Loucy (cell line): Measurements from ENCODE around the gene UPF2.
"Not testable (repeated sequence)": the region's sequence is repeated elsewhere in the genome, so short reads cannot be mapped to it uniquely, and the experiment has no call there.

Experiments
- H2AFZ ChIP-seq: fragments of 200-600 bp; sonication (generic); 2 replicates; pipeline ENCODE4 v1.6.0; 2016; ENCODE audit warnings: antibody characterized with exemption, mild to moderate bottlenecking, low read length, moderate library complexity
- H3F3A ChIP-seq: fragments of 200-600 bp; 2 replicates; pipeline ENCODE4 v1.6.0; 2016; ENCODE audit warnings: antibody characterized with exemption, low read depth, mild to moderate bottlenecking
- H3K27me3 ChIP-seq: fragments of 200-600 bp; sonication (generic); 2 replicates; pipeline ENCODE4 v1.6.1; 2014; ENCODE audit warnings: low read length, mild to moderate bottlenecking; ENCODE audit not compliant: insufficient read depth, poor library complexity, severe bottlenecking
- H3K36me3 ChIP-seq: fragments of 200-600 bp; sonication (generic); 2 replicates; pipeline ENCODE4 v1.6.1; 2016; ENCODE audit warnings: low read length; ENCODE audit not compliant: insufficient read depth
- H3K4me1 ChIP-seq: fragments of 200-600 bp; sonication (generic); 2 replicates; pipeline ENCODE4 v1.5.1; 2014; ENCODE audit warnings: low read length, mild to moderate bottlenecking; ENCODE audit not compliant: insufficient read depth, poor library complexity, severe bottlenecking
- H3K4me2 ChIP-seq: fragments of 200-600 bp; sonication (generic); 2 replicates; pipeline ENCODE4 v1.6.0; 2014; ENCODE audit warnings: antibody characterized with exemption, low read length, low read depth, mild to moderate bottlenecking; ENCODE audit not compliant: poor library complexity, severe bottlenecking
- H3K4me3 ChIP-seq: fragments of 200-600 bp; sonication (generic); 2 replicates; pipeline ENCODE4 v1.5.1; 2014; ENCODE audit warnings: low read length, mild to moderate bottlenecking, mixed read lengths; ENCODE audit not compliant: poor library complexity, severe bottlenecking
- H3K79me2 ChIP-seq: fragments of 200-600 bp; sonication (generic); 2 replicates; pipeline ENCODE4 v1.6.1; 2014; ENCODE audit warnings: low read length; ENCODE audit not compliant: insufficient read depth
- H3K9ac ChIP-seq: fragments of 200-600 bp; sonication (generic); 2 replicates; pipeline ENCODE4 v1.6.0; 2014; ENCODE audit warnings: mild to moderate bottlenecking, low read depth, low read length, moderate library complexity; ENCODE audit not compliant: poor library complexity, severe bottlenecking
- H3K9me2 ChIP-seq: fragments of 200-600 bp; sonication (generic); replicated peaks from 2 replicates; pipeline ENCODE4 v1.6.1; 2016; ENCODE audit warnings: low read depth, low read length, mixed read lengths
- H3K9me3 ChIP-seq: fragments of 200-600 bp; sonication (generic); 2 replicates; pipeline ENCODE4 v1.6.1; 2014; ENCODE audit warnings: mild to moderate bottlenecking, antibody characterized with exemption, low read length, low read depth; ENCODE audit not compliant: insufficient read depth
- H4K20me1 ChIP-seq: fragments of 200-600 bp; sonication (generic); 2 replicates; pipeline ENCODE4 v1.6.0; 2014; ENCODE audit warnings: antibody characterized with exemption, low read length, mild to moderate bottlenecking; ENCODE audit not compliant: insufficient read depth, poor library complexity, severe bottlenecking
- EZH2phosphoT487 ChIP-seq: fragments of 200-600 bp; IDR thresholded peaks from 2 replicates; pipeline ENCODE4 v1.6.1; 2018; ENCODE audit warnings: antibody characterized with exemption, mild to moderate bottlenecking, moderate library complexity, borderline replicate concordance
- TF ChIP-seq, protein P1 (sequence below): fragments of 200-600 bp; sonication (generic); conservative IDR thresholded peaks from 2 replicates; pipeline ENCODE4 v1.5.1; 2014; ENCODE audit warnings: mild to moderate bottlenecking, antibody characterized with exemption, low read length

UPF2 gene

DNA sequence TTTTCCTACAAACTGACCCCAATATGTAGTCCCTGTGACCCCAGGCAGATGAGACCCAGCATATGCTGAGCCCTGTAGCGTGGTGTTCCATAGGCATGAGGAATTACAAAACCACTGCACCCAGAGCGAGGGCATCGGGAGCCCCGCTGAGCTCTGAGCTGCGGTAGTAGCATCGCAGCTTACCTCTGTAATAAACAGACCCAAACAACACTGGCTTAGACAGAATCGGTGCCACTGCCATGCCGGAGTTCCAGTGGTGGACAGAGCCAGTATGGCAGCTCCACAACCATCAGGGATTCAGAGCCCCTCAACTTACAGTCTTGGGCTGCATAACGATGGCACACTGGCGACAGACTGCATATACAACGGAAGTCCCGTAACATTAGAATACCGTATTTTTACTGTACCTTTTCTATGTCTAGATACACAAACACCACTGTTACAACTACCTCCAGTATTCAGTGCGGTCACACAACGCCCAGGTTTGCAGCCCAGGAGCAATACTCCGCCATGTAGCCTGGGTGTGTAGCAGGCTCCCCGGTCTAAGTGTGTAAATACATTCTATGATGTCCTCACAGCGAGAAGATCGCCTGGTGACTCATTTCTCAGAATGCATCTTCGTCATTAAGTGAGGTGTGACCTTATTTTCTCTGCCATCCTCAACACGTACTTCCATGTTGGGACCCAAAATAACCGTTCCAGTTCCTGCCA, 150.7 kb downstream of the UPF2 start:
- Histone ChIP-seq H3F3A (no peaks in the 10 kb centered on the region), H3K36me3 (no peaks in the 10 kb centered on the region), H3K4me2 (no peak overlapping the region), H3K4me3 (no peak overlapping the region), H3K9me3 (no peaks in the 10 kb centered on the region), H3K79me2 (no peaks in the 10 kb centered on the region), H3K4me1 (no peaks in the 10 kb centered on the region), H3K9ac (no peak overlapping the region), H3K27me3 (no peaks in the 10 kb centered on the region), H3K9me2 (no peaks in the 10 kb centered on the region), H2AFZ (no peak overlapping the region), H4K20me1 (no peaks in the 10 kb centered on the region)
- no peak for TF ChIP-seq EZH2phosphoT487
- TF ChIP-seq, protein P1, sequence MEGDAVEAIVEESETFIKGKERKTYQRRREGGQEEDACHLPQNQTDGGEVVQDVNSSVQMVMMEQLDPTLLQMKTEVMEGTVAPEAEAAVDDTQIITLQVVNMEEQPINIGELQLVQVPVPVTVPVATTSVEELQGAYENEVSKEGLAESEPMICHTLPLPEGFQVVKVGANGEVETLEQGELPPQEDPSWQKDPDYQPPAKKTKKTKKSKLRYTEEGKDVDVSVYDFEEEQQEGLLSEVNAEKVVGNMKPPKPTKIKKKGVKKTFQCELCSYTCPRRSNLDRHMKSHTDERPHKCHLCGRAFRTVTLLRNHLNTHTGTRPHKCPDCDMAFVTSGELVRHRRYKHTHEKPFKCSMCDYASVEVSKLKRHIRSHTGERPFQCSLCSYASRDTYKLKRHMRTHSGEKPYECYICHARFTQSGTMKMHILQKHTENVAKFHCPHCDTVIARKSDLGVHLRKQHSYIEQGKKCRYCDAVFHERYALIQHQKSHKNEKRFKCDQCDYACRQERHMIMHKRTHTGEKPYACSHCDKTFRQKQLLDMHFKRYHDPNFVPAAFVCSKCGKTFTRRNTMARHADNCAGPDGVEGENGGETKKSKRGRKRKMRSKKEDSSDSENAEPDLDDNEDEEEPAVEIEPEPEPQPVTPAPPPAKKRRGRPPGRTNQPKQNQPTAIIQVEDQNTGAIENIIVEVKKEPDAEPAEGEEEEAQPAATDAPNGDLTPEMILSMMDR, result no peak

DNA sequence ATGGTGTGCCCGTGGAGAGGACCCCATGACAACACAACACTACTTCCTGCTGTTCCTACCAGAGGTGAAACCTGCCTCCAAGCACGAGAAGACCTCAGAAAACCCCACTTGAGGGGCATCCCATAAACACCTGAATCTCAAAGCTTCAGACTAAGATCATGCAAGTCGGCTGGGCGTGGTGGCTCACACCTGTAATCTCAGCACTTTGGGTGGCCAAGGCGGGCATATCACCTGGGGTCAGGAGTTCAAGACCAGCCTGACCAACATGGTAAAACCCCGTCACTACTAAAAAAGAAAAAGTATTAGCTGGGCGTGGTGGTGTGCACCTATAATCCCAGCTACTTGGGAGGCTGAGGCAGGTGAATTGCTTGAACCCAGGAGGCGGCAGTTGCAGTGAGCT, 153.3 kb downstream of the UPF2 start:
- H3K4me2 ChIP-seq, H4K20me1 ChIP-seq, H3F3A ChIP-seq, H3K36me3 ChIP-seq, H3K27me3 ChIP-seq, H2AFZ ChIP-seq, H3K4me1 ChIP-seq, H3K9ac ChIP-seq, H3K9me3 ChIP-seq, H3K79me2 ChIP-seq, H3K4me3 ChIP-seq, H3K9me2 ChIP-seq: not testable (repeated sequence)

DNA sequence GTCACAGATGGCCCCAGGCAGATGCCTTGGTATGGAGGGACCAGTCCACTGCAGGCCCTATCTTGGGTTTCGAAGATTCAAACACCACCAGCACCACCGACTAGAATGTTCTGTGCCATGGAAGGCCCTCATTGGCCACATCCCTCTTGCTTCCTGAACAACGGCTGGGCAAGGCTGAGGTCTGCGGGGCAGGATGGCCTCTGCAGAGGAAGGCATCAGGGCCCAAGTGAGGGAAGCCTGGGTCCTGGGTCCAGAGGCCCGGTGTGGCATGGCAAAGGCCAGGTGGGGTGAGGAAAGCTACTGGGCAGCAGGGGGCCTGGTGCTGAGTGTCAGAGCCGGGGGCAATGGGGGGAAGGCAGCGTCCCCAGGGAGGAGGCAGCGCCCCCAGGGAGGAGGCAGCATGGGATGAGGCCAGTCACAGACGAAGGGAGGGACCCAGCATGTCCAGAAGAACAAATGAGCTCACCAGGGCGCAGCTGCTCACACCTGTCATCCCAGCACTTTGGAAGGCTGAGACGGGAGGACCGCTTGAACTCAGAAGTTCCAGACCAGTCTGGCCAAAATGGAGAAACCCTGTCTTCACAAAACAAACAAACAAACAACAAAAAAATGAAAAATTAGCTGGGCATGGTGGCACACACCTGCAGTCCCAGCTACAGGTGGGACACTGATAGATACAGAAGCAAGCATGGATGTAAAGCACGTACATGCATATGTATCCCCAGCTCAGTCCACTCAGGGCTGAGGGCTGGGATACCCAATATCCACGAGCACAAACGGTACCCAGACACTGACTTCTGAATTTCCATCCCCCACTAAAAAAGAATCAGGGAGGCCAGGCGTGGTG, 155.0 kb downstream of the UPF2 start:
- no peaks in the 10 kb centered on the region for H3K36me3 ChIP-seq
- H3K4me2 ChIP-seq, result no peak overlapping the region
- no peaks in the 10 kb centered on the region for H3F3A ChIP-seq
- H3K4me1 ChIP-seq, result peaks cover 14% of the 10 kb centered on the region
- H3K9me3 ChIP-seq, result no peaks in the 10 kb centered on the region
- H3K27me3 ChIP-seq, result no peaks in the 10 kb centered on the region
- H3K9me2 ChIP-seq, result no peaks in the 10 kb centered on the region
- no peaks in the 10 kb centered on the region for H3K79me2 ChIP-seq
- no peaks in the 10 kb centered on the region for H4K20me1 ChIP-seq
- TF ChIP-seq, protein P1, result no peak
- no peak for TF ChIP-seq EZH2phosphoT487
- H3K9ac ChIP-seq, result no peak overlapping the region
- no peak overlapping the region for H2AFZ ChIP-seq
- no peak overlapping the region for H3K4me3 ChIP-seq
